ENCODE data around the gene AKAIN1. TPM values are rescaled to one million over a fixed set of nuclear protein-coding genes. Genes with fewer than 3 reads are reported as not detected.

Gene AKAIN1
- total and polyA plus RNA-seq, 2 of the 8 experiments (the other 6 are each of a cell fraction or from before 2014, with no cell fraction given): not detected

- no peak for TF ChIP-seq RNF2 (IDR thresholded peaks at IDR 0.05; ENCODE audit: borderline replicate concordance, low read depth, low read length, missing control alignments, poor library complexity, severe bottlenecking)
- no peak for TF ChIP-seq SAP30 (IDR thresholded peaks at IDR 0.05; ENCODE audit: insufficient read depth, insufficient replicate concordance, low read length)
- TF ChIP-seq HDAC6 (IDR thresholded peaks at IDR 0.05; ENCODE audit: low read depth, low read length): no peak
- no peak for TF ChIP-seq BRCA1 (IDR thresholded peaks at IDR 0.05; ENCODE audit: low read depth, low read length)
- no peak for TF ChIP-seq GTF2F1 (IDR thresholded peaks at IDR 0.05; ENCODE audit: borderline replicate concordance, low read depth, low read length)
- no peak for TF ChIP-seq ASH2L (IDR thresholded peaks at IDR 0.05; ENCODE audit: low read length)
- no peak for TF ChIP-seq CHD1 (IDR thresholded peaks at IDR 0.05; ENCODE audit: low read depth, low read length)
- TF ChIP-seq SIRT6 (IDR thresholded peaks at IDR 0.05; ENCODE audit: low read length): no peak
Measured at GRCh38 chr18:5093902-5094301, 103.2 kb downstream of the AKAIN1 start (continued).

Other genes with a start within 250 kb of the AKAIN1 start
- 15.8 and 18.3 TPM in 2 replicates for gene ZBTB14, start 98.5 kb upstream of the AKAIN1 start, total RNA-seq (2021; fragmentation: NEBNext Ultra II Directional; extraction: Animal tissue kit (Norgen Biotek cat#: 25700))
- gene ZBTB14, start 98.5 kb upstream of the AKAIN1 start, polyA plus RNA-seq (2011; rRNA removed): 4.6 and 5.2 TPM in 2 replicates